ENCODE measurements around the gene GSDME.

The GSDME gene

DNA sequence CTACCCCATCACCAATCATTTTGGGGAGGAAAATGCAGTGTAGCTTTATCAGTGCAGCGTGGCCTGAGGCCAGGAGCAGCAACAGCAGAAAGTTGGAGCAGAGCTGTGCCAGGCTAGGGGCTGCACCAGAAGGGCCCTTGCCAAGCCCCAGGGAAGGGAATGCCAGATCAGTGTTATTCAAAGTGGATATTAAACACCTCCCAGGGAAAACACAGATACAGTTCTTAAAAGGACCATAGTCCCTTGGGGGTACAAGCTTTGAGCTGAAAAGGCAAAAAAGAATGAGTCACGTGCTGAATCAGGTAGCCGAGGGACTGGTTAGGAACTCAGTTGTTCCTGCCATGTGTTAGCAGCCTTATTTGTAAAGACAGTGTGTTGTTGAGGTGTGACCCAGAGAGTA lies 54.0 kb downstream of the GSDME start:
- no peak overlapping the region for H3K9ac ChIP-seq (ENCODE audit: insufficient read length)
- no peaks in the 10 kb centered on the region for H3K36me3 ChIP-seq (ENCODE audit: insufficient read depth, low read length)
- DNase-seq (ENCODE audit: low read depth, low spot score): no peak
- H3K9me3 ChIP-seq (ENCODE audit: low read depth, low read length): no peaks in the 10 kb centered on the region
- TF ChIP-seq POLR2AphosphoS5 (IDR thresholded peaks at IDR 0.05; ENCODE audit: borderline replicate concordance, low read depth, low read length): no peak
- TF ChIP-seq FOXP2 (optimal IDR thresholded peaks at IDR 0.05; ENCODE audit: control extremely low read depth, extremely low read length, insufficient read depth): no peak
- TF ChIP-seq EZH2 (IDR thresholded peaks at IDR 0.05): no peak
- H3K27ac ChIP-seq: no peak overlapping the region
- no peak overlapping the region for H3K4me3 ChIP-seq

DNA sequence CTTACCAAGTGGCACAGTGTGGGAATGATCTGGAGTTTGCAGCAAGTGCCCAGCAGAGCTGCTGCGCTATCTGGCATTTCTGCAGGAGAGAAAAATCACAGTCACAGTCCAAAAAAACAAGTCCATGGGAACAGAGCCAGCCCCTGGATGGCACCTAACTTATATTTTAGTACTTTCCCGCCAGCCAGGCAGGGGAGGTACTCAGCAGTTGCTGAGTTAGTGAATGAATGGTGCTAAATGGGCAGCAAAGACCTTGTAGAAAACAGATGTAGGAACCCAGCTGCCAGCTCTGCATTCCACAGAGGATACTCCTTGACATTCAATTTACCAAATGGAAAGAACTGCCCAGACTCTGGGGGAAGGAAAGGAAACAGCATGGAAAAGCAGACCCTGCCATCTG lies 54.5 kb downstream of the GSDME start:
- no peak for DNase-seq (ENCODE audit: low read depth, low spot score)
- TF ChIP-seq EZH2 (IDR thresholded peaks at IDR 0.05) (no peak), POLR2AphosphoS5 (IDR thresholded peaks at IDR 0.05; ENCODE audit: borderline replicate concordance, low read depth, low read length) (no peak), FOXP2 (optimal IDR thresholded peaks at IDR 0.05; ENCODE audit: control extremely low read depth, extremely low read length, insufficient read depth) (no peak)

DNA sequence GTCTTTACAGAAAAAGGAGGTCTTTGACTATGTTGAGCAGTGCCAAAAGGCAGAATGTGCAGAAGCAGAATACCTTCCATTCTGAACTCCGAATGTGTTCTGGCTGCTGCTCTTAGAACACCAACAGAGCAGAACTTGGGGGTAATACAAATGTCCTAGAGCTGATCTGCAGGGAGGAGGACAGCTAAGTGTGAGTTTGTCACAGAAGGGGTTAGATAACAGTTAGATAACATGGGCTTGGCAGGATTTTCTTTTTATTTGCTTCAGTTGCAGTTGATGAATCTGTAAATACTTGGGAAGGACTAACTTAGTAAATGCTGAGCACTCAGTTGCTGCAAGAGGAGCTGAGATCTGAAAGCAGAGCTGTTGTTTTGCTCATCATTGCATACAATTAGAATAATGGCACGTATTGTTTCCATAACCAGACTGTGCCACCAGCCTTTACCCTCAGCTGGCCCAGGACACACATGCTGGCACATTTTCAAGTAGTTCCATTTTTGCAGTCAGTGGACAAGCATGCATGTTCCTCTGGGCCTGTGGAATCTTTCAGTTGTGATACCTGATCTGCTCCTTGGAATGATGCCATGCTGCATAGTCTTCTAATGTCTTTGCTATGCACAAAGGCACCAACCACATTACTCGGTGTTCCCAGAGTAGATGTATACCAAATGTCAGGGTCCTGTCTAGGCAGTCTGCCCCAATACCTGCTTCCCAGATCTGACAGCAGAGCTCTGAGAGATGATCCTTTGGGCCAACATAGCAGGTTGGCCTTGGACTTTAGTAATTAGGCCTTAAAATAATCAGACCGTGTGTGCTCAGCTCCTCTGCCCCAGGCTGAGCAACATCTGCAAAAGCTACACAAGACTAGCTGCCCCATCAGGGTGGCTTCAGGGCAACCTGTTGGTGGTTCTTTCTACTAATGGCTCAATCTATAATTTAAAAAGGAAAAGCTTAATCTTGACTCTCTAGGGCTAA lies 55.7 kb downstream of the GSDME start:
- TF ChIP-seq FOXP2 (optimal IDR thresholded peaks at IDR 0.05; ENCODE audit: control extremely low read depth, extremely low read length, insufficient read depth): no peak
- TF ChIP-seq EZH2 (IDR thresholded peaks at IDR 0.05): no peak
- TF ChIP-seq POLR2AphosphoS5 (IDR thresholded peaks at IDR 0.05; ENCODE audit: borderline replicate concordance, low read depth, low read length): no peak
- H3K36me3 ChIP-seq (ENCODE audit: insufficient read depth, low read length): no peaks in the 10 kb centered on the region
- H3K9ac ChIP-seq (ENCODE audit: insufficient read length): no peak overlapping the region
- no peak for DNase-seq (ENCODE audit: low read depth, low spot score)
- no peak overlapping the region for H3K27ac ChIP-seq
- no peaks in the 10 kb centered on the region for H3K9me3 ChIP-seq (ENCODE audit: low read depth, low read length)
- no peak overlapping the region for H3K4me3 ChIP-seq

More for the DNA sequence above, 54.5 kb downstream of the GSDME start:
- Histone ChIP-seq H3K36me3 (ENCODE audit: insufficient read depth, low read length) (no peaks in the 10 kb centered on the region), H3K9ac (ENCODE audit: insufficient read length) (no peak overlapping the region), H3K9me3 (ENCODE audit: low read depth, low read length) (no peaks in the 10 kb centered on the region), H3K4me3 (no peak overlapping the region), H3K27ac (no peak overlapping the region)

DNA sequence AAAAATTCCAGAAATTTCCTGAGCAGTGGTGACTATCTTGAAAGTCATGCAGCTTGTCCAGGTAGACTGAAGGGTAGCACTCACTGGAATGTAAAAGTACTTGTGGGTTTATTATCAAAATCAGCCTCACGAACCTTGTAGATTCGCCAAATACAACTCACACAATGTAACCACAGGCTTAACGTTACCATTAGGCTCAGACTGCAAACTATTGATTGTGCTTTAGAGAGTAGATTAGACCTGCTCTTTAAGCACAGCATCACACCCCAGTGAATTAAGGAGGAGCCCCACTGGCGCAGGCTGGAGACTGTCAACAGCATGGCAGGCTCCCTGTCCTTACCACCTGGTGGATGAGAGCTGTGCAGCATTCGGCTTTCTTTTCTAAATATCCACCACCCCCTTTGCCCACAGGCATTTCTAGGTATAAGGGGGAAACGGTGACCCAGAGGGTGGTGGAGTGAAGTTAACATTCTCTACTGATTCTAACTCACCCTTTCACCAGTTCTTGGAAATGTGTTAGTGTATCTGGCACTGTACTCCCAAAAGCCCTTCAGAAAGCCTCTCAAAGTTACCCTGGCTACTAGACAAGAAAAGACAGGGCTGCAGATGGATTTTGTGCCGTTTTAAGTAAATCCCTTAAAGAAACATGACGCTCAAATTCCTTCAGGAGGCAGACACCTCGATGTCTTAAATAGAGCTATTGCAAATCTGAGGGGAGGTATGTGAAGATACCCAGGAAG lies 56.6 kb downstream of the GSDME start:
- no peak for TF ChIP-seq POLR2AphosphoS5 (IDR thresholded peaks at IDR 0.05; ENCODE audit: borderline replicate concordance, low read depth, low read length)
- no peak for TF ChIP-seq EZH2 (IDR thresholded peaks at IDR 0.05)
- TF ChIP-seq FOXP2 (optimal IDR thresholded peaks at IDR 0.05; ENCODE audit: control extremely low read depth, extremely low read length, insufficient read depth): no peak
- no peaks in the 10 kb centered on the region for H3K9me3 ChIP-seq (ENCODE audit: low read depth, low read length)
- no peak overlapping the region for H3K9ac ChIP-seq (ENCODE audit: insufficient read length)
- H3K27ac ChIP-seq: no peak overlapping the region
- no peak overlapping the region for H3K4me3 ChIP-seq
- H3K36me3 ChIP-seq (ENCODE audit: insufficient read depth, low read length): no peaks in the 10 kb centered on the region
- no peak for DNase-seq (ENCODE audit: low read depth, low spot score)

DNA sequence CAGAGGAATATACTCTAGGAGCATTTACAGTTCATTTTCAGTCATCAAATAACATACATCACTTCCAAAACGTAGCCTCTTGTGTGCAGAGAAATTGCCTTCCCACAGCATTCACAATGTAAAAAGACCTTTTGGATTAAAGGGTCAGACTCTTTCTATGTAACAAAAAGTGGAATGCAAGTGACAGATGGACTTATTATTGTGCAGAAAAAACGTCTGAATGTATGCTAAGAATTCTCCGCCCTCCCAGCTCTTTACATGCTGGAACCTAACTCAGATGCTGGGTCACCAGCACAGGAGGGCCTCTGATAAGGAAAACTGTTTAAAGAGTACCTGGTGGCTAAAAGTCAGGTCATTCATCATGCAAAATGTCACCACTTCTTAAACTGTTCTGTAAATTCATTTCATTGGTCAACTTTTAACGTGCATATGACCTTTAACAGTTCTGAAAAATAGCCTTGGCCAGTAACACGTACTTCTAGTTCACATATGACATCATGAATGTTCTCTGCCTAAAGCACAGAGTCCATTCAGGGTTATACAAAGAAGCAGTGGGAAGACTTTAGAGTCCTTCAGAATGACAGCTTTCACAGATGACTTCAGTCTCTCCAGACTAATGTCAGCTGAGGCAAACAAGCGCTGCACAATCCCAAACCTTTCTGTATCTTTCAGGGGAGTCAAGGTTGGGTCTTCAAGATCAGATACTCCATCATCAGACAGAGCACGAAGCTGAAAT lies 58.6 kb downstream of the GSDME start:
- TF ChIP-seq POLR2AphosphoS5 (IDR thresholded peaks at IDR 0.05; ENCODE audit: borderline replicate concordance, low read depth, low read length) (no peak), EZH2 (IDR thresholded peaks at IDR 0.05) (no peak), FOXP2 (optimal IDR thresholded peaks at IDR 0.05; ENCODE audit: control extremely low read depth, extremely low read length, insufficient read depth) (no peak)
- DNase-seq (ENCODE audit: low read depth, low spot score): no peak
- Histone ChIP-seq H3K4me3 (no peak overlapping the region), H3K27ac (no peak overlapping the region), H3K9ac (ENCODE audit: insufficient read length) (no peak overlapping the region), H3K36me3 (ENCODE audit: insufficient read depth, low read length) (no peaks in the 10 kb centered on the region), H3K9me3 (ENCODE audit: low read depth, low read length) (no peaks in the 10 kb centered on the region)

DNA sequence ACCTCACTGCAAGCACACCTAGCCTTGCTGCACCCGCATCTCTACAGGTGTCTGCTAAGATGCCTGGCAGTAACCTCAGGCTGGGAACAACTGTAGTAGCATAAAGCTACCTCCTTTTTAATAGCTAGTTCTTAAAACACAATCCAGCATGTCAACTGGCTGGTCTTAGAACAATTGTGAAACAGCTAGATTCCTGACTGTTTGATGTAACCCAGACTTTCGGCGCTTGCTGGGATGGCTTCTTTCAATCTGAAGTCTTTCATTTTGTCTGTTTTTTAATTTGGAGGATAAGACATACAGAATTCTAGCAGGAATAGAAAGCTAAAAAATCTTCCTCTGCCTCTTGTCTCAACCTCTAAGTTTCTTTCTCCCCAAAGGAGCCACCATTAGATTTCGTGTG lies 59.8 kb downstream of the GSDME start:
- TF ChIP-seq POLR2AphosphoS5 (IDR thresholded peaks at IDR 0.05; ENCODE audit: borderline replicate concordance, low read depth, low read length) (no peak), FOXP2 (optimal IDR thresholded peaks at IDR 0.05; ENCODE audit: control extremely low read depth, extremely low read length, insufficient read depth) (no peak), EZH2 (IDR thresholded peaks at IDR 0.05) (no peak)
- Histone ChIP-seq H3K4me3 (no peak overlapping the region), H3K27ac (no peak overlapping the region), H3K9ac (ENCODE audit: insufficient read length) (no peak overlapping the region), H3K36me3 (ENCODE audit: insufficient read depth, low read length) (no peaks in the 10 kb centered on the region), H3K9me3 (ENCODE audit: low read depth, low read length) (no peaks in the 10 kb centered on the region)
- DNase-seq (ENCODE audit: low read depth, low spot score): no peak

DNA sequence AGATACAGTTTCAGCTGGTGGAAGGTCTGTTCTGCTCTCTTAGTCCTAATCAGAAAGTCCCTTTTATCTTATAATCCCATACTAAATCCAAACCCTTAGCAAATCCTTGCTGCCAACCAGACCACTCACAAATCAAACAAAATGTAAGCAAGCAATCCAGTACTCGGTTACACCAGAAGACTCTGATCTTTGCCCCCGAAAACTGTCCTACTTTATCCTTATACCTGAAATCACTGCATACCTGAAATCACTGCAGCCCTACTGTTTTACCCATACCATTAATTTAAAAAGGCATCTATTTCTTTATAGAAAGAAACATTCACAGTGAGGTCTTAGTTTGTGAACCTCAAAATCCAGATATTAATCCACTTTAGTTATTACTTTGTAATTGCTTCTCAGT lies 64.7 kb downstream of the GSDME start:
- H3K9ac ChIP-seq (ENCODE audit: insufficient read length): no peak overlapping the region
- H3K9me3 ChIP-seq (ENCODE audit: low read depth, low read length): no peaks in the 10 kb centered on the region
- H3K4me3 ChIP-seq: no peak overlapping the region
- no peak overlapping the region for H3K27ac ChIP-seq
- DNase-seq (ENCODE audit: low read depth, low spot score): no peak
- peaks cover 4% of the 10 kb centered on the region; the same call in 1 of the 2 replicates for H3K36me3 ChIP-seq (ENCODE audit: insufficient read depth, low read length)
- TF ChIP-seq EZH2 (IDR thresholded peaks at IDR 0.05) (no peak), POLR2AphosphoS5 (IDR thresholded peaks at IDR 0.05; ENCODE audit: borderline replicate concordance, low read depth, low read length) (no peak), FOXP2 (optimal IDR thresholded peaks at IDR 0.05; ENCODE audit: control extremely low read depth, extremely low read length, insufficient read depth) (no peak)

DNA sequence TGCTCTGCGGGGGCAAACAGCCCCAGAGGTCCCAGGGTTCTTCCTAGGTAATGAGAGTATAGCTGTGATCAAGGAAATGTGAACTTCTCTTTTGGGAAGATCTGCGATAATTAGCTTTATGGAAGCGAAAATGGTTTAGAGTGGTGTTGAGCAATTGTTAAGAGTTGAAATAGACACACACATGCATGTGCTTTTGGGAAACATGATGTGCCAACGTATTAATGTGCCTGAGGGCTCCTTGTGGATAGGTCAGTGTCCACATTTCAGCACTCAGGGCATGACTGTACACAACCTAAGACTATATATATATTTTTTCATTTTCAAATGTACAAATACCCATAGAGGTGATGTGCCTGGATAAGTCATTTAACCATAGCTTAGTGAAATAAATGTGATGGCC lies 67.0 kb downstream of the GSDME start:
- no peak for DNase-seq (ENCODE audit: low read depth, low spot score)
- no peaks in the 10 kb centered on the region for H3K9me3 ChIP-seq (ENCODE audit: low read depth, low read length)
- no peak overlapping the region for H3K27ac ChIP-seq
- H3K36me3 ChIP-seq (ENCODE audit: insufficient read depth, low read length): peaks cover 4% of the 10 kb centered on the region; the same call in 1 of the 2 replicates
- H3K9ac ChIP-seq (ENCODE audit: insufficient read length): no peak overlapping the region
- H3K4me3 ChIP-seq: no peak overlapping the region
- TF ChIP-seq FOXP2 (optimal IDR thresholded peaks at IDR 0.05; ENCODE audit: control extremely low read depth, extremely low read length, insufficient read depth) (no peak), POLR2AphosphoS5 (IDR thresholded peaks at IDR 0.05; ENCODE audit: borderline replicate concordance, low read depth, low read length) (no peak), EZH2 (IDR thresholded peaks at IDR 0.05) (no peak)

Data from SK-N-MC (cell line).